Colonic mucosa (tissue), 4 donors: ENCODE data around the gene TBCD. TPM values are rescaled to one million over a fixed set of nuclear protein-coding genes. Genes with fewer than 3 reads are reported as not detected.

ENCODE experiments used
- DNase-seq: peaks from one replicate; pipeline ENCODE4 v3.0.0-alpha.2; 2020
- H3K27ac ChIP-seq: fragments of 200-600 bp; one replicate; pipeline ENCODE4 v1.8.0; 2021
- H3K27me3 ChIP-seq: fragments of 200-600 bp; one replicate; pipeline ENCODE4 v1.8.0; 2021
- H3K36me3 ChIP-seq: fragments of 200-600 bp; one replicate; pipeline ENCODE4 v1.8.0; 2021
- H3K4me1 ChIP-seq: fragments of 200-600 bp; one replicate; pipeline ENCODE4 v1.8.0; 2021; ENCODE audit warnings: mild to moderate bottlenecking
- H3K4me3 ChIP-seq: fragments of 200-600 bp; one replicate; pipeline ENCODE4 v1.8.0; 2021
- H3K9ac ChIP-seq, 2 donors: one replicate each; pipeline ENCODE4 v1.7.0; 2013; ENCODE audit warnings: control low read depth in 2 of 2, low read depth in 2 of 2, low read length in 2 of 2
- H3K9me3 ChIP-seq: fragments of 200-600 bp; one replicate; pipeline ENCODE4 v1.8.0; 2021
- CTCF ChIP-seq: fragments of 200-600 bp; IDR thresholded peaks from one replicate; pipeline ENCODE4 v1.8.0; 2022; ENCODE audit warnings: antibody characterized with exemption, mild to moderate bottlenecking
- intact Hi-C: fragments of 100-400 bp; cut with DNase I; formaldehyde crosslinking; loops from one replicate; pipeline ENCODE4 v1.14.1; 2022
- total RNA-seq, 2 donors: library from RNA; stranded (reverse); fragmentation: NEBNext Ultra II Directional in 1 of 2; extraction: Animal tissue kit (Norgen Biotek cat#: 25700) in 1 of 2; gene quantifications; one replicate each; pipeline ENCODE4 v1.2.1, GENCODE V29; 2021
- donor health status: healthy.
- donor health status: DM: no; HTN: no; CAD: no.
- donor health status: DM: no; HTN: no; CAD: no.

TBCD gene
- total RNA-seq, 2 donors from 2014 or later = 49.2 to 101 TPM

- H3K4me1 ChIP-seq = peaks cover 14% of the 10 kb centered on the region
- no peaks in the 10 kb centered on the region for H3K27me3 ChIP-seq
- intact Hi-C loops = no loop called here
- no peaks in the 10 kb centered on the region for H3K36me3 ChIP-seq
- no peak for TF ChIP-seq CTCF
- H3K9me3 ChIP-seq = no peaks in the 10 kb centered on the region
- no peak overlapping the region for H3K4me3 ChIP-seq
- peak overlapping the region in 1 of 2 donors; percentile 37 for H3K9ac ChIP-seq
- H3K27ac ChIP-seq = no peak overlapping the region
- DNase-seq = no peak
These were observed 129.5 kb downstream of the TBCD start for GRCh38 chr17:82881324-82881823.

- H3K4me1 ChIP-seq = peaks cover 9% of the 10 kb centered on the region
- peak overlapping the region; percentile 50 to 60 for H3K9ac ChIP-seq
- intact Hi-C loops = no loop called here
- no peaks in the 10 kb centered on the region for H3K36me3 ChIP-seq
- TF ChIP-seq CTCF = no peak
- peak; percentile 66 for DNase-seq
- peak overlapping the region; percentile 39 for H3K27ac ChIP-seq
- no peaks in the 10 kb centered on the region for H3K27me3 ChIP-seq
- H3K4me3 ChIP-seq = no peak overlapping the region
- H3K9me3 ChIP-seq = no peaks in the 10 kb centered on the region
These were observed 130.2 kb downstream of the TBCD start for GRCh38 chr17:82881900-82882714.

GRCh38 chr17:82882715-82883418 lies 131.0 kb downstream of the TBCD start:
- Histone ChIP-seq H3K4me1 (peaks cover 9% of the 10 kb centered on the region), H3K4me3 (no peak overlapping the region), H3K9ac (peak overlapping the region; percentile 50 to 67), H3K36me3 (no peaks in the 10 kb centered on the region), H3K9me3 (no peaks in the 10 kb centered on the region), H3K27me3 (no peaks in the 10 kb centered on the region), H3K27ac (peak overlapping the region; percentile 39)
- intact Hi-C loops = no loop called here
- TF ChIP-seq CTCF = no peak
- DNase-seq = peak; percentile 75

- TF ChIP-seq CTCF = no peak
- intact Hi-C loops = no loop called here
- DNase-seq = no peak
- H3K4me3 ChIP-seq = no peak overlapping the region
- H3K4me1 ChIP-seq = peaks cover 9% of the 10 kb centered on the region
- peak overlapping the region; percentile 39 for H3K27ac ChIP-seq
- H3K9me3 ChIP-seq = no peaks in the 10 kb centered on the region
- H3K9ac ChIP-seq = peak overlapping the region in 1 of 2 donors; percentile 67
- H3K27me3 ChIP-seq = no peaks in the 10 kb centered on the region
- H3K36me3 ChIP-seq = no peaks in the 10 kb centered on the region
These were observed 131.7 kb downstream of the TBCD start for GRCh38 chr17:82883419-82884031.

- Histone ChIP-seq H3K27ac (no peak overlapping the region), H3K36me3 (no peaks in the 10 kb centered on the region), H3K27me3 (no peaks in the 10 kb centered on the region), H3K9me3 (no peaks in the 10 kb centered on the region), H3K9ac (no peak overlapping the region), H3K4me3 (no peak overlapping the region), H3K4me1 (peaks cover 9% of the 10 kb centered on the region)
- intact Hi-C loops = no loop called here
- no peak for TF ChIP-seq CTCF
- no peak for DNase-seq
These were observed 132.6 kb downstream of the TBCD start for GRCh38 chr17:82884341-82884969.
